Activated CD4-positive, CD25-positive, alpha-beta regulatory T cell treated with anti-CD3 and anti-CD28 coated beads, Interleukin-2, amount 50 U/mL, for 24 hours (primary cell): ENCODE data around the gene RTRAF.

Experiments used
- ATAC-seq, 2 donors: fragments of 150-1000 bp; cut with Tn5 transposase; one replicate each; pipeline ENCODE4 v1.10.0; 2021; ENCODE audit warnings: mild to moderate bottlenecking in 1 of 2, moderate library complexity in 1 of 2

The RTRAF gene

GRCh38 chr14:52051871-52052270 lies 62.5 kb downstream of the RTRAF start:
- no peak for ATAC-seq

- ATAC-seq = no peak
Observed at GRCh38 chr14:52052288-52052943, 63.1 kb downstream of the RTRAF start.

DNA sequence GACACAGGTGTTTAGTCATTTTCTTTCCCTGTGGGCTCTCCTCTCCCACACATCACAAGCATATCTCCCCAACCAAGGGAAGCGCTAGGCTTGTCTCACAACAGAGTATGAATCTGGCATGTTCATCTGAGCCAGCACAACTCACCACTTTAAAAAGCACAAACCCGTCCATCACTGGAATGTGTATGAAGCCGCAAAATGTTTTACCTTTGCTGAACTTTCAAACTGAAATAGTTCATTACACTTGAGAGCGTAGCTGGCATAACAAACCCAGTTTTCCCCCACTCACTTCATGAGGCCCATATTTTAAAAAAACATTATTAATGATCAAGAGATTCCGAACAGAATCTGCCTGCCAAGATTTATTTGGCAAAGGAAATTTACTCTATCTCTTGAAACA lies 63.7 kb downstream of the RTRAF start:
- ATAC-seq = no peak

DNA sequence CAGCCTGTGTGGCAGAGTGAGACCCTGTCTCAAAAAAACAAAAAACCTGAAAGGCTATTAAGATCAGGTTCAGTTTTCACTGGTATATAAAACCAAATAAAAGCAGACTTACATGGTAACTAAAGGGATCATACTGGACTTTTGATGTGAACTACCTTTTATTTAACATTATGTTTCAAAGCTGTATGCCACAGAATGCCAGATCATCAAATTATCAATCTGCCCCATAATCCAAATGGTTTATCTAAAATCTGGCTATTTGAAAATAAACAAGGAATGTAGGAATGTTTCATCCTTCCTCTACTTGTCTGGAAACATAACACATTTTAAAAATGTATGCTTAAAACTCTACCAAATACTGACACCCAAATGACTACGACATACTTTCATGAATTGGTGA lies 65.3 kb downstream of the RTRAF start:
- no peak for ATAC-seq

DNA sequence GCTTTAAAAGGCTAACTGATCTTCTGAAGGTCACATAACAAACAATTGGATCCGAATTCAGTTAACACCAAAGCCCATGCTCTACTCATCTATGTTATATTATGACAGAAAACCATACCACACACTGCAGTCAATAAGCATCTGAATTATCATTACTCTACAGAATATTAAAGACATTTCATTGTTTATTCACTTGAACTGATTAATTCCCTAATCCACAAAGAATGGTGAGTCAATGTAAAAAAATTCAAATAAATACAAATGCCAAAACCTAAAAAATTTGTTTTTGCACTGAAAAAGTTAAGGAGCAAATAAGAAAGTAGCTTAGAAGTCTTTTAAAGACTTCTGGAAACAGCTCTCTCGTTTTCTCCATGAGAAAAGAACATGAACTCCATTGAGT lies 65.8 kb downstream of the RTRAF start:
- no peak for ATAC-seq

GRCh38 chr14:52058341-52058740 lies 69.0 kb downstream of the RTRAF start:
- ATAC-seq = no peak

DNA sequence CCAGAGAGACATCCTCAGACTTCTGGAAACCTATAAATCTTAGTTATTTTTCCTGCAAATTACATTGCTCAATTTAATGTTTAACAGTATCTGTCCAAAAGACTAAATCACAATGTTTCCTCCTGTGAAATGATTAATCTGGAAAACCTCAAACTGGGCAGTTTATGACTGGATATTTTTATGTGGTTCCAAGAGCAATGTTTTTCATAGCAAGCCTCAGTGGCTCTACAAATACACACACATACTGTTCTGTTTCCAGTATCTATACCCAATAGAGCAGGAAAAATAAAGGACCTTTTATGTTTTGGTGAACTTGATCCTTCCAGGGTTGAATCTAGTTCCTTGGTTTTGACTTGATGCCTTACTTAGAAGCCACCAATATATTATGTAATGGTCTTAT lies 70.3 kb downstream of the RTRAF start:
- no peak for ATAC-seq

DNA sequence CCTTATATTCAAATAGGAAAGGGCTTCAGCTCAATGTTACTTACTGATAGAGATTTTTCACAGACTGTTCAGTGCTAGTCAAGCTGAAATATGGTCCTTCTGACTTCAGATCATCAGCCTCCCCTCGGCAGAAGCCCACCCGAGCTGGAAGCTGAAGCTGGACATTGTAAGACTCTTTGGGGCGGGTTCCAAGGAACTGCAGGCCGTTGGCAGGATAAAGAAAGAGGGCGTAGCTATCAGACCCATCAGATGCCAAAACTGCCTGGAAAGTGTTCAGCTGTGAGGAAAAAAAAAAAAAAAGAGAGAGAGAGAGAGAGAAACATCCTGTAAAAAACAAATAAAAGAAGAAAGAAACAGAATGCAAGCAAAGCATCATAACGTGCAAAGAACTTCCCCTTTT lies 70.7 kb downstream of the RTRAF start:
- ATAC-seq = no peak
